ENCODE results near the gene BEX1. TPM values are rescaled to one million over a fixed set of nuclear protein-coding genes. Genes with fewer than 3 reads are reported as not detected.

The BEX1 gene
- total RNA-seq, 1 donor from 2014 or later: not detected

- Histone ChIP-seq H3K27me3 (ENCODE audit: control insufficient read depth, insufficient read depth, low read length) (no peaks in the 10 kb centered on the region), H3K4me3 (ENCODE audit: low read depth, low read length) (no peak overlapping the region), H3K36me3 (ENCODE audit: control insufficient read depth, insufficient read depth, low read length) (no peaks in the 10 kb centered on the region)
- TF ChIP-seq CTCF (IDR thresholded peaks at IDR 0.05; ENCODE audit: insufficient read depth, low read length, severe bottlenecking): no peak
- DNase-seq (ENCODE audit: low read depth) (no peak), FAIRE-seq (no peak)
Observed at GRCh38 chrX:103099691-103100090, 35.7 kb upstream of the BEX1 start.

- no peak for DNase-seq (ENCODE audit: low read depth)
- FAIRE-seq: no peak
- no peak for TF ChIP-seq CTCF (IDR thresholded peaks at IDR 0.05; ENCODE audit: insufficient read depth, low read length, severe bottlenecking)
- Histone ChIP-seq H3K27me3 (ENCODE audit: control insufficient read depth, insufficient read depth, low read length) (no peaks in the 10 kb centered on the region), H3K36me3 (ENCODE audit: control insufficient read depth, insufficient read depth, low read length) (no peaks in the 10 kb centered on the region), H3K4me3 (ENCODE audit: low read depth, low read length) (no peak overlapping the region)
Observed at GRCh38 chrX:103098488-103098887, 34.5 kb upstream of the BEX1 start.

DNA sequence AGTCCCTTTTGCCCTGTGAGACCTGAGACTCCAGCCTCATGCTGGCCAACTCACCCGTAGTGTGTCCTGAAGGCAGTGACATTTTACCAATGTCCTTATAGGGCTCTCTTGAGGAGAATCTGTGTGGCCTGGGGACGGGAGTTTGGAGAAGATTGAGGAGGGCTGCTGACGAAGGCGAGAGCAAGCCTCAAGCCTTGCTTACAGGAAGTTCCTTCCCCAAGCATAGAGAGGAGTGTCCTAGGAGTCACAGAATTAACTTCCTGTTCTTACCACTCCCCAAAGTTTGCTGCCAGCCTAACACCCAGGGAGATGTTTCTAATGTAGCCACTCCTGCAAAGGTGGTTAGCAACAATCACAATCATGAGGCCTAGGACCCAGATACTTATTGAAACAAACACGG is 29.0 kb upstream of the BEX1 start, which contains the start of gene NXF3:
Gene NXF3 (minus strand): TSS at position 202 of the 400 bp plus-strand sequence. CDS start 120 bp downstream, at position 82.
- DNase-seq (ENCODE audit: low read depth) (no peak), FAIRE-seq (no peak)
- no peaks in the 10 kb centered on the region for H3K36me3 ChIP-seq (ENCODE audit: control insufficient read depth, insufficient read depth, low read length)
- no peak for TF ChIP-seq CTCF (IDR thresholded peaks at IDR 0.05; ENCODE audit: insufficient read depth, low read length, severe bottlenecking)
- no peak within 1 kb of the TSS for H3K4me3 ChIP-seq (ENCODE audit: low read depth, low read length)
- no peaks in the 10 kb centered on the region for H3K27me3 ChIP-seq (ENCODE audit: control insufficient read depth, insufficient read depth, low read length)

DNA sequence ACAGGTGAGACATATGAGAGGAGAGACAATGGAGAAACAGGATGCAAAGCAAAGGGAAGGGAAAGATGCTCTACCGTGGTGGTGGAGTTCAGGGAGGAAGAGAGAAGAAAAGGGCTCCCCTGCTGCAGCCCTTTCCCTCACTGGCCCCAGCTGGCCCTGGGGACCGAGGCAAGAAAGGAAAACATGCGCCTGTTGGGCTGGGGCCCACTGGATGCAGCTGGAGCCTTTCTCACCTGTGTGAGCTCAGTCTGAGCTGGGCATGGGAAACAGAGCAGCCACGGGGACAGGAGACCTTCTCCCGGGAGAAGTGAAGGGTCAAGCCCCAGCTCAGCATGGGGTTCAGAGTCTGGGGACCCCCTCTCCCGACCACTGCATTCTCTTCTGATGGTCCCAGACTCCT is 17.1 kb upstream of the BEX1 start:
- no peak for TF ChIP-seq CTCF (IDR thresholded peaks at IDR 0.05; ENCODE audit: insufficient read depth, low read length, severe bottlenecking)
- FAIRE-seq: no peak
- no peak overlapping the region for H3K4me3 ChIP-seq (ENCODE audit: low read depth, low read length)

GRCh38 chrX:103073467-103073866 is 9.5 kb upstream of the BEX1 start:
- FAIRE-seq: no peak

More for the DNA sequence above, 17.1 kb upstream of the BEX1 start:
- Histone ChIP-seq H3K27me3 (ENCODE audit: control insufficient read depth, insufficient read depth, low read length) (no peaks in the 10 kb centered on the region), H3K36me3 (ENCODE audit: control insufficient read depth, insufficient read depth, low read length) (no peaks in the 10 kb centered on the region)
- DNase-seq (ENCODE audit: low read depth): no peak

More at GRCh38 chrX:103073467-103073866, 9.5 kb upstream of the BEX1 start:
- no peak overlapping the region for H3K4me3 ChIP-seq (ENCODE audit: low read depth, low read length)
- no peak for DNase-seq (ENCODE audit: low read depth)
- no peaks in the 10 kb centered on the region for H3K36me3 ChIP-seq (ENCODE audit: control insufficient read depth, insufficient read depth, low read length)
- TF ChIP-seq CTCF (IDR thresholded peaks at IDR 0.05; ENCODE audit: insufficient read depth, low read length, severe bottlenecking): no peak
- H3K27me3 ChIP-seq (ENCODE audit: control insufficient read depth, insufficient read depth, low read length): no peaks in the 10 kb centered on the region

Data from bronchial epithelial cell (primary cell).